Glutamatergic neuron (in vitro differentiated cells): ENCODE results near the gene TRIM29. TPM values are rescaled to one million over a fixed set of nuclear protein-coding genes. Genes with fewer than 3 reads are reported as not detected.
"Not testable (repeated sequence)": the region's sequence is repeated elsewhere in the genome, so short reads cannot be mapped to it uniquely, and the experiment has no call there.

Experiments used
- DNase-seq: peaks from one replicate; pipeline ENCODE4 v3.0.0; 2022
- H3K27ac Mint-ChIP-seq: one replicate; pipeline ENCODE4 v1.8.0; 2020; ENCODE audit warnings: mild to moderate bottlenecking, mixed read lengths, inconsistent platforms; ENCODE audit not compliant: unreplicated experiment
- H3K27me3 Mint-ChIP-seq: one replicate; pipeline ENCODE4 v1.8.0; 2020; ENCODE audit warnings: mild to moderate bottlenecking, moderate library complexity, mixed read lengths, inconsistent platforms; ENCODE audit not compliant: unreplicated experiment
- H3K36me3 Mint-ChIP-seq: one replicate; pipeline ENCODE4 v1.8.0; 2020; ENCODE audit warnings: mild to moderate bottlenecking, mixed read lengths, inconsistent platforms; ENCODE audit not compliant: unreplicated experiment
- H3K4me1 Mint-ChIP-seq: one replicate; pipeline ENCODE4 v1.8.0; 2020; ENCODE audit warnings: mild to moderate bottlenecking, low read depth, mixed read lengths, inconsistent platforms; ENCODE audit not compliant: unreplicated experiment
- H3K4me3 Mint-ChIP-seq: one replicate; pipeline ENCODE4 v1.8.0; 2020; ENCODE audit warnings: mild to moderate bottlenecking, mixed read lengths, inconsistent platforms; ENCODE audit not compliant: unreplicated experiment
- H3K9me3 Mint-ChIP-seq: one replicate; pipeline ENCODE4 v1.8.0; 2020; ENCODE audit warnings: mild to moderate bottlenecking, moderate library complexity, mixed read lengths, inconsistent platforms; ENCODE audit not compliant: unreplicated experiment
- total RNA-seq: library from RNA; stranded (reverse); fragmentation: NEBNext Ultra II Directional; extraction: Animal tissue kit (Norgen Biotek cat#: 25700); gene quantifications from one replicate; pipeline ENCODE4 v1.2.1, GENCODE V29; 2021; ENCODE audit not compliant: unreplicated experiment
- TF ChIP-seq, protein P1 (sequence below): fragments of 200-600 bp; sonication (generic); IDR thresholded peaks from one replicate; pipeline ENCODE4 v1.5.0; 2021; ENCODE audit not compliant: partially characterized antibody, unreplicated experiment

Gene TRIM29
- total RNA-seq, 1 donor from 2014 or later: not detected

DNA sequence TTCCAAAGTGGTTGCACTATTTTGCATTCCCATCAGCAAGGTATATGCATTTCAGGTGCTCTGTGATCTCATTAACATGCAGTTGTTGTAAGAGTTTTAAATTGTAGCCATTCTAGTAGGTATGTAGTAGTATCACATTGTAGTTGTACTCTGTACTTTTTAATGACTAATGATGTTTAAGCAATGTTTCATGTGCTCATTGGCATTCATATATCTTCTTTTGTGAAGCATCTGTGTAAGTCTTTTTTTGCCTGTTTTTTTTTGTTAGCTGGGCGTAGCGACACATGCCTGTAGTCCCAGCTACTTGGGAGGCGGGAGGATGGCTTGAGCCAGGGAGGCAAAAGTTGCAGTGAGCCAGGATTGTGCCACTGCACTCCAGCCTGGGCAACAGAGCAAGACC is 11.3 kb upstream of the TRIM29 start:
- Mint-ChIP-seq H3K27me3 (peaks cover 8% of the 10 kb centered on the region), H3K27ac (no peak overlapping the region), H3K9me3 (peaks cover 4% of the 10 kb centered on the region), H3K4me1 (peaks cover 4% of the 10 kb centered on the region), H3K4me3 (no peak overlapping the region), H3K36me3 (peaks cover 12% of the 10 kb centered on the region)
- TF ChIP-seq, protein P1, sequence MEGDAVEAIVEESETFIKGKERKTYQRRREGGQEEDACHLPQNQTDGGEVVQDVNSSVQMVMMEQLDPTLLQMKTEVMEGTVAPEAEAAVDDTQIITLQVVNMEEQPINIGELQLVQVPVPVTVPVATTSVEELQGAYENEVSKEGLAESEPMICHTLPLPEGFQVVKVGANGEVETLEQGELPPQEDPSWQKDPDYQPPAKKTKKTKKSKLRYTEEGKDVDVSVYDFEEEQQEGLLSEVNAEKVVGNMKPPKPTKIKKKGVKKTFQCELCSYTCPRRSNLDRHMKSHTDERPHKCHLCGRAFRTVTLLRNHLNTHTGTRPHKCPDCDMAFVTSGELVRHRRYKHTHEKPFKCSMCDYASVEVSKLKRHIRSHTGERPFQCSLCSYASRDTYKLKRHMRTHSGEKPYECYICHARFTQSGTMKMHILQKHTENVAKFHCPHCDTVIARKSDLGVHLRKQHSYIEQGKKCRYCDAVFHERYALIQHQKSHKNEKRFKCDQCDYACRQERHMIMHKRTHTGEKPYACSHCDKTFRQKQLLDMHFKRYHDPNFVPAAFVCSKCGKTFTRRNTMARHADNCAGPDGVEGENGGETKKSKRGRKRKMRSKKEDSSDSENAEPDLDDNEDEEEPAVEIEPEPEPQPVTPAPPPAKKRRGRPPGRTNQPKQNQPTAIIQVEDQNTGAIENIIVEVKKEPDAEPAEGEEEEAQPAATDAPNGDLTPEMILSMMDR: no peak
- DNase-seq: no peak

DNA sequence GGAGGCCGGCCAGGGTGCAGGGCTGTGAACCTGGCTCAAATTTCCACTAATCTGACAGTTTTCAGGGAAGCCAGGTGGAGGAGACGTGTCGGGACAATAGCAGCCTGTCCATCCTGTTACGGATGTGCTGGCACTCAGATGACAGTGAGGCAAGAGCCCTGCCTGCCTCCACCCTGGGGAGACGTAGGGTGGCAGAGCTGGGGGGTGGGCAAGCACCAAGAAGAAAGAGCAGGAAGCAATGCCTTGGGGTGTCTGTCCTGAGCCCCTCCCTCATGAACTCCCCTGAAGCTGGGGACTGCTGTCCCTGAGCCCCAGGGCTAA is 10.0 kb upstream of the TRIM29 start:
- Mint-ChIP-seq H3K36me3 (peaks cover 12% of the 10 kb centered on the region), H3K9me3 (peaks cover 4% of the 10 kb centered on the region), H3K27ac (no peak overlapping the region), H3K4me1 (peaks cover 4% of the 10 kb centered on the region), H3K27me3 (peaks cover 10% of the 10 kb centered on the region), H3K4me3 (no peak overlapping the region)
- TF ChIP-seq, protein P1: no peak
- no peak for DNase-seq

DNA sequence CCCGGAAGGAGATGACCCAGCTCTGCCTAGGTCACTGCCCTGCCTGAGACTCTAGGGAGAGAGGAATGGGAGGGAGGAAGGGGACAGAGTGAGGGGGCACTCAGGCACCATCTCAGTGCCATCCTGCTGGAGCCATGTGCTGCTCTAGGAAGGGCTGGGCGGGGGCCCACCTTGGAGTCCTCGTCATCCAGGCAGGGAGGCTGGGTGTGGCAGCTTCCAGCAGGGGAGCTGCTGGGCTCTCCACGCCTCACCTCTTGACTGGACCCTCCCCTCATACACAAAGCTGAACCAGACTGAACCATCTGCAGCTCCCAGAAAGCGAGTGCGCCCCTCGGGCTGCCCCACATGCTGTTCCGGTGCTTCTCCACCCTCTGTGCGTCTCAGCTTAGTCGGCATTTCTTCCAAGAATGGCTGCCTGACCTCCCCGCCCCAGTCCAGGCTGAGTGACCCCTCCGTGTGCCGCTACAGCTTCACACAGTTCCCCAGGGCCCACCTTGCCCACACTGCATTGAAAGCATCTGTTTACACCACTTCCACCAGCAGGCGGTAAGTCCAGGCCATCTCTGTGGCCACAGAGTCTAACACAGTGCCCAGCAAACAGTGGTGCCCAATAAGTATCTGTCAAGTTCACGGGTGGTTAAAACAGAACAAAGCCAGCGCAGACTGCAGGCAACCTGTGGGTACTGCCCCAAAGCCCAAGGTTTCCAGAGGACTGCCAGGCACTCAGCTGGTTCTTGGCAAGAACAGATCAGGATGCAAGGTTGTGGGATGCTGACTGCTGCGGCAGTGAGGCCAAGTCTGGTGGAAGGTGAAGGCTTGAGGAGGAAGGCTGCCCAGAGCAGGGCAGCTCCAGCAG is 9.4 kb upstream of the TRIM29 start:
- TF ChIP-seq, protein P1: no peak
- Mint-ChIP-seq H3K27ac (no peak overlapping the region), H3K4me3 (no peak overlapping the region), H3K36me3 (peaks cover 12% of the 10 kb centered on the region), H3K27me3 (peaks cover 10% of the 10 kb centered on the region), H3K9me3 (peaks cover 4% of the 10 kb centered on the region), H3K4me1 (peaks cover 4% of the 10 kb centered on the region)
- no peak for DNase-seq

DNA sequence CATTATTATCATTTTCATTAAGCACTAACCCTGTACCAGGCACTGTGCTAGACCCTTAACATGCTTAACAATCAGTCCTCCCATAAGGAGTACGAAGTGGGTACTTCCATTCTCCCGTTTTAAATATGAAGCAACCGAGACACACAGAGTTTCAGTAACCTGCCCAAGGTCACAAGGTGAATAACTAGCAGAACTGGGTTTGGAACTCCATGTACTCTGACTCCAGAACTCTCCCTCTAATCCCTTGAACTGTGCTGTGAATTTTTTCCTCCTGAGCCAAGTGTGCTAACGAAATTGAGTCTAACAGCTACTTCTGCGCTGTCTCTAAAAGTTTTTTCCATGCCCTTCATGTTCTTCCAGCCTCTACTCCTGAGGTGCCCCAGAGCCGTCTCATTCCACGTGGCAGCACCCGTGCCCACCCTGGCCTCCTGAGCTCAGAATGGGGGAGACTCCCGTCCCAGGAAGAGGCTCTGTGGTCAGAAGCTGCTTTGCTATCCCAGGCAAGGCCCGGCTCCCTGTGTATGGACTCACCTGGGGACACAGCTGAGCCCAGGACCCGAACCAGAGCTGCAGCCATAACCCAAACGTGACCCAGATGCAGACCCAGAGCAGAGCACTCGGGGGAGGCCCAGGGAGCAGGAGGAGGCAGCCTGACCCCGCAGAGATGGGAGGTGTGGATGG is 8.6 kb upstream of the TRIM29 start:
- Mint-ChIP-seq H3K36me3 (peaks cover 8% of the 10 kb centered on the region), H3K27me3 (peaks cover 10% of the 10 kb centered on the region), H3K27ac (no peak overlapping the region), H3K9me3 (peaks cover 4% of the 10 kb centered on the region), H3K4me1 (peaks cover 4% of the 10 kb centered on the region), H3K4me3 (no peak overlapping the region)
- no peak for DNase-seq
- TF ChIP-seq, protein P1: no peak

DNA sequence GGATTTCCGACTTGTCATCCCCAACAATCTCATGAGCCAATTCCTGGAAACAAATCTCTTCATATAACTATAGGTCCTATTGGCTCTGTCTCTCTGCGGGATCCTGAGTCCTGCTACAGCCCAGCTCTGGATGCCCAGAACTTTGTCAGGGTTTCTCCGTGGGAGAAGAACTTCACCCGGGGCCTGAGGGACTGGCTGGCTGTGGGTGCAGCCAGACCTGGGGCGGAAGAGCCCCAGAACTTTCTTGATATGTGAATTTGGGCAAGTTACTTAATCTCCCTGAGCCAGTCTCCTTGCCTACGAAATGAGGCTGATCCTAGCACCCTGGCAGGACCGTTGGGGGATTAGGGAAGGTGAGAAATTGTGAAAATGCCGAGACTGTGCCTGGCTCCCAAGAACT is 6.6 kb upstream of the TRIM29 start:
- Mint-ChIP-seq H3K27me3 (peaks cover 15% of the 10 kb centered on the region), H3K27ac (no peak overlapping the region), H3K9me3 (peaks cover 2% of the 10 kb centered on the region), H3K4me1 (peaks cover 4% of the 10 kb centered on the region), H3K4me3 (no peak overlapping the region), H3K36me3 (no peaks in the 10 kb centered on the region)
- DNase-seq: no peak
- TF ChIP-seq, protein P1: no peak

DNA sequence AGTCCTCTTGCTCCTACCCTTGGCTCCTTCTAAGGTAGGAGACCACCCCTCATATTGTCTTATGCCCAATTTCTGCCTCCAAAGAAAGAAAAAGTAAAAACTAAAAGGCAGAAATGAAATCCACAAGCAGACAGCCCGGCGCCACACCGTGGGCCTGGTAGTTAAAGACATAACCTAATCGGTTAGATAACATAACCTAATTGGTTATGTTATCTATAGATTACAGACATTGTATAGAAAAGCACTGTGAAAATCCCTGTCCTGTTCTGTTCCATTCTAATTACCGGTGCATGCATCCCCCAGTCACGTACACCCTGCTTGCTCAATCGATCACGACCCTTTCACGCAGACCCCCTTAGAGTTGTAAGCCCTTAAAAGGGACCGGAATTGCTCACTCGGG is 5.6 kb upstream of the TRIM29 start:
- H3K27ac Mint-ChIP-seq, H3K36me3 Mint-ChIP-seq, H3K4me3 Mint-ChIP-seq, DNase-seq, H3K4me1 Mint-ChIP-seq, H3K9me3 Mint-ChIP-seq: not testable (repeated sequence)
- peaks cover 15% of the 10 kb centered on the region for H3K27me3 Mint-ChIP-seq
